GM21619 (cell line): ENCODE data around the gene AP1S3.
"Not testable (repeated sequence)": the region's sequence is repeated elsewhere in the genome, so short reads cannot be mapped to it uniquely, and the experiment has no call there.

Experiments
- ATAC-seq: cut with Tn5 transposase; IDR thresholded peaks from one replicate; pipeline ENCODE4 v1.9.1; 2021; ENCODE audit not compliant: unreplicated experiment

The AP1S3 gene

GRCh38 chr2:223854741-223855140, 17.4 kb upstream of the AP1S3 start:
- ATAC-seq: peak; percentile 58

- ATAC-seq: no peak
These were observed 16.0 kb upstream of the AP1S3 start for GRCh38 chr2:223853425-223853837.

- no peak for ATAC-seq
These were observed 15.0 kb upstream of the AP1S3 start for GRCh38 chr2:223852281-223852795.

DNA sequence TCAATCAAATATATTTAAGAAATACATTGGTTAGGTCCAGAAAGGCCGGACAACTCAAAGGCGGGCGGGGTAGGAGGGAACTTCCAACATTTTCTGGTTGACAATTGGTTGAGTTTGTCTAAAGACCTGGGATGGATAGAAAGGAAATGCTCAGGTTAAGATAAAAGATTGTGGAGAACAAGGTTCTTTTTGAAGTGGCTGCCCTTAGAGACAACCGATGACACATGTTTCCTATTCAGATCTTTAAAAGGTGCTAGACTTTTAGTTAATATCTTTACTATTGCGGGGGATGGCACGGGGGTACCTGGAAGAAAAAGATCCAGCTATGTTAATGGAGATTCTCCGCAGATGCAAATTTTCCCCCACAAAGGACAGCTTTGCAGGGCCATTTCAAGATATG, 10.0 kb upstream of the AP1S3 start:
- ATAC-seq: no peak

GRCh38 chr2:223846515-223846914, 9.1 kb upstream of the AP1S3 start:
- no peak for ATAC-seq

DNA sequence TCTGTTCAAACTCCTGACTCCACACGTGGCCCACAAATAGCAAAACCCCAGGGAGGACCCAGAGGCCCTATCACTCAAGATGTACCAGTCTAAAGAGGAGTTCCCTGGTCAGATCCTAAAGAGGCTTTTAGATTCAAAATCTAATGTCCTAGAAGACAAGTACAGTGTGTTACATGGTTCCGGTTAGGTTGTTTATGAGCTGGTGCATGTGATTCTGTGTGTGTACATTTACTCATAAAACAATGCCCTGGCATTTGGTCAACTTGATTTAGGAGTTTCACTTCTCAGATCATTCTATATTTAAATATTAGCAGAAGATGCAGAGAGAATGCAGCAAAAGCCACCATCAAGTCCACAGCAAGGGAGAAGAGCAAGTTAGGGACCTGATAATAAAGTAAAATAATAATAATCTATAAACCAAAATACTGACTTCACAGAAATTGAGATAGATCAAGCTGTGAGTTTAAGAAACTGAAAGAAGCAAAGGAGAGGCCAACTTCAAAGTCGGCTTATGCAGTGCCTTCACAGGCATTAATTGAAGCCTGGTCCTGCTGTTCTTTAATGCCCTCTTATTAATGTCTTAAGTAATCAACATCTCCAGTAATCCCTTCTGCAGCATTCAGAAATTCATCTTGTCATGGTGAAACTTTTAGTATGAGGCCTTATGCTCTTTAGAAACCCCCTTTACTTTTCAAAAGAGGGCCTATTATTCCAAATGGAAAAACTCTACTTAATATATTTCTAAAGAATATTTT, 4.2 kb upstream of the AP1S3 start:
- no peak for ATAC-seq

DNA sequence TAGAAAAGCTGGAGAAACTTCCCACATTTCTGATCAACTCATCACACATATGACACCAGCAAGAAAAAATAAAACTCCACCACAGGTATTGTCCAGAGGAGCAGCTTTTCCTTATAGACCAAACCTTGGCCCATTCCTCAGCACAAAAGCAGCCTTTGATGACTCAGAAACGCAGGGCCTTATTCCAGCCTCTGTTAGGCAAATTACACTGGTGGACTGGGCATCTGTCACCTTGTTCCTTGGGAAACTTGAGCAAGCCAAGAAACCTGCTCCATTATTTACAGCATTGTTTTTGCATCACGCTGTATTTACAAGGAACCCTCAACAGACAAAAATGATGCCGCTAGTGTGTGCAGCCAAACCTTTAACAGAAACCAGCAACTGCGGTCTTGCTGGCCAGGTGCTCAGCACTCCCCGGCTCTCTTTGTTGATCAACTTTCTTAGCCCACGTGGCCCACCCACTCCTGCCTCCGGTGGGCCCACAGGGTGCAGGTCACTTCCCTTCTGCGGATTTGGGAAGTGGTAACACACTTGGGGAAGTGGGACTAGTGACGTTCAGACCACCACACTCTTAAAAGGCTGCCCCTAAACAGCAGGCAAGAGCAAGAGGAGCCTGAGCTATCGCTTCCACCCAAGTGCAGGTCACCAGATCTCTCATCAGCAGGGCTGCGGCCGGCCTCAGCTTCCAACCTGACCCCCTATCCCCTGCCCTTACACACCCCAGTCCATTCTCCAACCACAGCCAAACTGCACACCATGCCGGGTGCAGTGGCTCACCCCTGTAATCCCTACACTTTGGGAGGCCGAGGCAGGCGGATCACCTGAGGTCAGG, 1.5 kb downstream of the AP1S3 start:
- peak; percentile 55 for ATAC-seq

GRCh38 chr2:223834431-223834830, 3.0 kb downstream of the AP1S3 start:
- no peak for ATAC-seq

DNA sequence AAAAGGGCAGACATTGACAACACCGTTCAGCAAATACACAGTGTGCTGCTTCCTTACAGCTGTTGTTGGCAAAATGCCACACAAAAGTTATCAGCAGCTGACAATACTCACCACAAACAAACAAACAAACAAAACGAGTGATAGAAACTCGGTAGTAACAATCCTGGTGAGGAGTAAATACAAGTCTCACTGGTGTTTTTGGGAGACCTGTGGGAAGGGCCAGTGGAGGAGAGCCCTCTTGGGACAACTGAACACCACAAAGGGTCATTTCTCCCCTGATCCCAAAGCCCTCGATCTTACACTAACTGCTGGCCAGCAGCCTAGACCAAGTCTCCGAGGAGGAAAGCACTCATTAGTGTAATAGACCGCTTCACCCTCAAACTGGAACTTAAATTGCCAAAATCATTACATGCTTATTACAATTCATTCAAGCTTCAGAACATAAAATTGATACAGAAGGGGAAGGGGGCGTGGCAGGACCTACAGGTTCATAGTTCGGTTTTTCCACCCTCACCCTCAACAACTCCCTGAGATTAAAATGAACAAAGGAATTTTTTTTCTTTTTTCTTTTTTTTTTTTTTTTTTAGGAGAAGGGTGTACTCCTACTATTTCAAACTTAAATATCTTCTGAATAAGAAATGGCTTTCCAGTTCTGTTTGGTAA, 5.0 kb downstream of the AP1S3 start:
- ATAC-seq: no peak

- ATAC-seq: no peak
These were observed 8.3 kb downstream of the AP1S3 start for GRCh38 chr2:223829128-223829527.

- ATAC-seq: no peak
These were observed 9.1 kb downstream of the AP1S3 start for GRCh38 chr2:223828314-223828713.

GRCh38 chr2:223826995-223827394, 10.4 kb downstream of the AP1S3 start:
- ATAC-seq: no peak

DNA sequence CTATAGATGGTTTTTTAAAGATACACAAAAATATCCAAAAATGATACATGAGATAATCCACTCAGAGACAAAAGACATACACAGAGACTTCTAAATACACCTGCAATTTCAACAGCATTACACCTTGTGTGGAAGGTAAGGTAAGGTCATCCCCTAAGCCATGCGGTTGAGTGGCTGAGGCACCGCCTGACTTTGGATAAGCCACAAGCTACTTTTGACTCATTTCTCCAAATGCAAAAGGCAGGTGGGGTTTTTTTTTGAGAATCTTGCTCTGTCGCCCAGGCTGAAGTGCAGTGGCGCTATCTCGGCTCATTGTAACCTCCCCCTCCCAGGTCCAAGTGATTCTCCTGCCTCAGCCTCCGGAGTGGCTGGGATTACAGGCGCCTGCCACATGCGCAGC, 13.1 kb downstream of the AP1S3 start:
- no peak for ATAC-seq

DNA sequence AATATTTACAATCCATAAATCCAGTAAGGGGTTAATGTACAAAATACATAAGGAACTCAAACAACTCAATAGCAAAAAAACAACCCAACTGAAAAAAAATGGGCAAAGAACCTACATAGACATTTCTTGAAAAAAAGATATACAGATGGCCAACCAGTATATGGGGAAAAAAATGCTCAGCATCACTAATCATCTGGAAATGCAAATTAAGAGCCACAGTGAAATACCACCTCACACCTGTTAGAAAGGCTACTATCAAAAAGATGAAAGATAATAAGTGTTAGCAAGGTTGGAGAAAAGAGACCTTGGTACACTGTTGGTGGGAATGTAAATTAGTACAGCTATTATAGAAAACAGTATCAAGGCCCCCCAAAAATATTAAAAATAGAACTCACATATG, 14.6 kb downstream of the AP1S3 start:
- ATAC-seq: peak; percentile 46

GRCh38 chr2:223820549-223820948, 16.8 kb downstream of the AP1S3 start:
- ATAC-seq: no peak

- ATAC-seq: no peak
These were observed 17.5 kb downstream of the AP1S3 start for GRCh38 chr2:223819891-223820290.

DNA sequence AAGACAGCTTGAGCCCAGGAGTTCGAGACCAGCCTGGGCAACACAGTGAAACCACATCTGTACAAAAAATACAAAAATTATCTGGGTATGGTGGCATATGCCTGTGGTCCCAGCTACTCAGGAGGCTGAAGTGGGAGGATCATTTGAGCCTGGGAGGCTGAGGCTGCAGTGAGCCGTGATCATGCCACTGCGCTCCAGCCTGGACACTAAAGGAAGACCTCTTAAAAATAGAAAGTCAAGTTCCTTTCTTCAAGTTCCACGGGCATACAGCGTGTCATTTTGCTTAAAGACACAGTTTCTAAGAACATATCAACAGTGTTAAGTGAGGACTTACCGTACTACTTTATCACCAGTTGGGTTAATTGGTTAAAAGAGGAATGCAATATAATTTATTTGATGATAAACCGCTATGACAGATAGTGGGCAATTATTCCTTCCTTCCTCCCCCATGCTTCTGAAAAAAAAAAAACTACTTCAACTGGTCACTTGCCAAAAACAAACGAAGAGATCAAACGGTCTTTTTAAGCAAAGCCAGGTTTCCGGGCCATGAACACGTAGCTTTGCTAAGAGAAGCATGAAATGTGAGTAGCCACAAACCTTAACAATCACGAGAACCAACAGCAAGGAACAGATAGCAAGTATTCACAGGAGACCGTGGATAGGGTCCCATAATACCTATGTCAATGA, 21.4 kb downstream of the AP1S3 start:
- no peak for ATAC-seq

DNA sequence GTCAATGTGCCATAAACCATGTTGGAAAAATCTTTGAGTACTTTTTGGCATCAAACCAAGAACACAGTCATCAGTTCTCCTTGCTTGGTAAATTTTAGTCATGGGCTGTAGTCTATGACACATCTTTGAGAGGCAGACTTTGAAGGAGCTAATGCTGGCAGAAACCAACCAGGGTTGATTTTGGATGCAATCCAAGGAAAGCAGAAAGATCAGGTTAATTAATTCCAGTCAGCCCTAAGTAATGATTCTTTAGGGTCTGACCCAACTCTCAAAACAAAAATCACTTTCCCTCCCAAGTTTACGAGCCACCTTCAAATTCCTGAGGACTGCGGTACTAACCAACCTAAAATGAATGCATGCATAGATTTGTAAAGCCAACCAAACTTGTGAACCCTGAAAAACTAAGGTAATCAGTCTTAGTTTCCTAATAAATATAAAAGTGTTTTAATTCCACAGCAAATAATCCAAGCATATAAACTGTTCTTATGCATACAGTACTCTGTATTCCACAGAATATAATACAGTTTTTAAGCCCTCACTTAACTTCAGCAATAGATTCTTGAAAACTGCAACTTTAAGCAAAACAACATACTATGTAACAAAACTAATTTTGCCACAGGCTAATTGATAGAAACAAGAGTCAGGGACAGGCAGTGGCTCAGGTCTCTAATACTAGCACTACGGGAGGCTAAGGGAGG, 22.0 kb downstream of the AP1S3 start:
- no peak for ATAC-seq

DNA sequence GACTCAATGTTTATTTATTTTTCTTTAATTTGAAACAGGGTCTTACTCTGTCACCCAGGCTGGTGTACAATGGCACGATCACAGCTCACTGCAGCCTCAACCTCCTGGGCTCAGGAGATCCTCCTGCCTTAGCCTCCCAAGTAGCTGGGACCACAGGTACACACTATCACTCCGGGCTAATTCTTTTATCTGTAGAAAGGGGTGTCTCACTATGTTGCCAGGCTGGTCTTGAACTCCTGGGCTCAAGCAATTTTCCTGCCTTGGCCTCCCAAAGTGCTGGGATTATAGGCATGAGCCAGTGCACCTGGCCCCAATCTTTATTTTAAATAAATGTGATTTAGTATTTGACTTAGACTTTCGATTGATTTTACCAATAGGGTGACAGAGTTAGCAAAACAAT, 22.6 kb downstream of the AP1S3 start:
- not testable (repeated sequence) for ATAC-seq

DNA sequence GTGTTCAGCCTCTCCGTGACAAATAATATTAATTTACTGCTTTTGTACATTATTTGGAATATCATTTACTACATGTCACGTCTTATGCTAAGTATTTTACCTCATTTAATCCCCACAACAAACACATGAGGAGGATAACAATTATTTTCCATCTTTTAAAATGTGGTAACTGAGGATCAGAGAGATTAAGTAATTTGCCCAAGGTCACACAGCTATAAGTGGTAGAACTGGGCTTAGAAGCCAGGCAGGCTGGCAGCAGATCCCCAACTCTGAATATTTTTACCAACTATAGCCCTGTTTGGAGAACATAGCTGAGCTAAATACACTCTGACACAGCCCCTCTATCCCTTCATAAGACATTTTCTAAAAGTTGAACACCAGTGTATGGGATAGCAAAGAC, 24.1 kb downstream of the AP1S3 start:
- no peak for ATAC-seq
